Fibroblast of skin of back (primary cell): ENCODE results near the gene ZFAND6. TPM values are rescaled to one million over a fixed set of nuclear protein-coding genes. Genes with fewer than 3 reads are reported as not detected.
A peak's percentile ranks its signal among the peaks of the same experiment; 100 is the strongest.
"Not testable (repeated sequence)": the region's sequence is repeated elsewhere in the genome, so short reads cannot be mapped to it uniquely, and the experiment has no call there.

Experiments used
- DNase-seq: peaks from one replicate; pipeline ENCODE4 v3.0.0-alpha.2; 2013
- polyA plus RNA-seq, 2 experiments: library from polyadenylated mRNA; unstranded; fragments of 120-200 nt; gene quantifications; one replicate each; pipeline ENCODE4 v1.2.1, GENCODE V29; 2013; ENCODE audit not compliant: insufficient read length in 2 of 2

ZFAND6 gene
- polyA plus RNA-seq (2013, experiment 1 of 2; ENCODE audit: insufficient read length), result 75.0 TPM
- polyA plus RNA-seq (2013, experiment 2 of 2; ENCODE audit: insufficient read length), result 74.2 TPM

DNA sequence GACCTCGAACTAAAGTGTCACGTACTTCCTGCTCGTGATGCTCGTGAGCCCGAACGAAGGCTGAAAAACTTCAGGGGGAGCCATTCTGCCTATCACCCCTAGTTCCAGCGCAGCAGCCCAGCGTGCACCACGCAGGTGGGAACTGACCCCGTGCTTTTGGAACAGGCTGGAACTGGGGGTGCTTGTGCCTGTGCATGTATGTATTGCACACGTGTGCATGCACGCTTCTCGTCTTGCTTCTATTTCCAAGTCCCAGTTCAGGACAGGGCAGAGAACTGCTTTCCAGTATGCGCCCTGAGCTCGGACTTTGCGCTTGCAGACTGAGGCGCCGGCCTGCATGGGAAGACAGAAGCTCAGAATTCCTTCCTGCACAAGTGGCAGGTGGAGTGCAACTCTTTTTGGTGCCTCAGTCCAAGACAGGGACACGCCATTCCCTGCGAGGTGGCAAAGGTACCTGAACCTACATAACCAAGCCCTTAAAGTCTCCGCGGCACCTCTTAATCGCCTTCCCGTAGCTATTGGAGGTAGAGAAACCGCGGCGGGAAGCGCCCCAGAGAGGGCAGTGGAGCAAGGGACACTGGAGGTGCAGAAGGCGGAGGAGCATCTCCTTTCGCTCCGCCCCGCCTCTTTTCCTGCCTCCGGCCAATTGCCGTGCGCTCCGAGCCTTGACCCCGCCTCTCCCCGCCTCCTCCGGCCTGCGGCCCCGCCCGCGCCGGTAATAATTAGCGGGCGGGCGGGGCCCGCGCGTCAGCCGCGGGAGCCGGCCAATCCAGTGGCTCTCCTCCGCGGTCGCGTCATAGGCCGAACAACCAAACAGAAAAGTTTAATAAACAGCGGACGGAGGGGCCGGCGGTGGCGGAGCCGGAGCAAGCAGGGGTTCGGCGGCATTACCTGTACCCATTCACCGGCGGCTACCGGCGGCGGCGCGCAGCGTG is at the start of gene ZFAND6:
TSS of gene ZFAND6 (plus strand) at position 826 of the 935 bp plus-strand sequence. CDS start 60,669 bp downstream, outside the sequence.
- DNase-seq, result peak; percentile 96

DNA sequence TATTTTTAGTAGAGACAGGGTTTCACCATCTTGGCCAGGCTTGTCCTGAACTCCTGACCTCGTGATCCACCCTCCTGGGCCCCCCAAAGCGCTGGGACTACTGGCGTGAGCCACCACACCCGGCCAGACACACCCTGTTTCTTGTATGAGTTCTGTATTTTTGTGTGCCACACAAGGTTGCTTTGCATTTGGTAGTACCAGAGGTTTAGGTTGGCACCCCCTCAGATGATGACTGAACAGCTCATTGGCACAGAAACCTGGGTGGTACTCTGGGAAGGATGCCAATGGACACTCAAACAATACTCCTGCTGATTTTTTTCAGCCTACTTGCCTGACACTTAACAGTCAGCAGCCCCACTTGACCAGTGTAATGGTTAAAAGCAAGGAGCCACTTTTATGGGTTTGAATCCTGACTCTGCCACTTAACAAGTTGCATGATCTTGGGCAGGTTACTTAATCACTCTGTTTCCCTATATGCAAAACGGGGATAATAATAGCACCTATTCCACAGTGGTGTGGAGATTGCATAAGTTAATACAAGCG is 49.3 kb upstream of the ZFAND6 start:
- DNase-seq, result peak; percentile 48

DNA sequence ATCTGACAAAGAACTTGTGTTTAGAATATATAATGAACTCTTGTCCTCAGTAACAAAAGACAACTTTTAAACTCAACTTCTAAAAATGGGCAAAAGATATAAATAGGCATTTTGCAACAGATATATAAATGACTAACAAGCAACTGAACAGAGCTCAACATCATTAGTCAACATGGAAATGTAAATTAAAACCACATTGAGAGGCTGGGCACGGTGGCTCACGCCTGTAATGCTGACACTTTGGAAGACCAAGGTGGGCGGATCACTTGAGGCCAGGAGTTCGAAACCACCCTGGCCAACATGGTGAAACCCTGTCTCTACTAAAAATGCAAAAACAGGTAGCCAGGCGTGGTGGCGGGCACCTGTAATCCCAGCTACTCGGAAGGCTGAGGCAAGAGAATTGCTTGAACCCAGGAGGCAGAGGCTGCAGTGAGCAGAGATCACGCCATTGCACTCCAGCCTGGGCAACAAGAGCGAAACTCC is 48.4 kb upstream of the ZFAND6 start:
- DNase-seq, result peak; percentile 83

DNA sequence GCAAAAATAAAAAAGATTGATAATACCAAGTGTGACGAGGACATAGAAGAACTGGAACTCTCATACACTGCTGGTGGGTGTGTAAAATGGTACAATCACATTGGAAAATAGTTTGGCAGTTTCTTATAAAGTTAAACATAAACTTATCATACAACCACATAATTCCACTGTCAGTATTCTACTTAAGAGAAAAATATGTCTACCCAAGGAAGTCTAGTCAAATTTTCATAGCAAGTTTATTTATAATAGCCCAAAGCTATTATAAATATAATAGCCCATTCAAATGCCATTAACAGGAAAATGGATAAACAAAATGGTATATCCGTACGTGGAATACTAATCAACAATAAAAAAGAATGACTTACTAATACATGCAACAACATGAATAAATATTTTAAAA is 47.9 kb upstream of the ZFAND6 start:
- DNase-seq, result no peak

GRCh38 chr15:80012060-80012726 is 47.3 kb upstream of the ZFAND6 start:
- no peak for DNase-seq

DNA sequence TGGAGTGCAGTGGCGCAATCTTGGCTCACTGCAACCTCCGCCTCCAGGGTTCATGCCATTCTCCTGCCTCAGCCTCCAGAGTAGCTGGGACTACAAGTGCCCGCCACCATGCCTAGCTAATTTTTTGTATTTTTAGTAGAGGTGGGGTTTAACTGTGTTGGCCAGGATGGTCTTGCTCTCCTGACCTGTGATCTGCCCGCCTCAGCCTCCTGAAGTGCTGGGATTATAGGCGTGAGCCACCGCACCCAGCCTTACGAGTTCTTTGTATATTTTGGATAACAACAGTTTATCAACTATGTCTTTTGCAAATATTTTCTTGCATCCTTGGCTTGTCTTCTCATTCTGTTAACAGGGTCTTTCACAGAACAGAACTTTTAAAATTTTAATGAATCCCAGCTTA is 45.3 kb upstream of the ZFAND6 start:
- not testable (repeated sequence) for DNase-seq

- no peak for DNase-seq
These were observed 44.3 kb upstream of the ZFAND6 start for GRCh38 chr15:80015156-80015555.

DNA sequence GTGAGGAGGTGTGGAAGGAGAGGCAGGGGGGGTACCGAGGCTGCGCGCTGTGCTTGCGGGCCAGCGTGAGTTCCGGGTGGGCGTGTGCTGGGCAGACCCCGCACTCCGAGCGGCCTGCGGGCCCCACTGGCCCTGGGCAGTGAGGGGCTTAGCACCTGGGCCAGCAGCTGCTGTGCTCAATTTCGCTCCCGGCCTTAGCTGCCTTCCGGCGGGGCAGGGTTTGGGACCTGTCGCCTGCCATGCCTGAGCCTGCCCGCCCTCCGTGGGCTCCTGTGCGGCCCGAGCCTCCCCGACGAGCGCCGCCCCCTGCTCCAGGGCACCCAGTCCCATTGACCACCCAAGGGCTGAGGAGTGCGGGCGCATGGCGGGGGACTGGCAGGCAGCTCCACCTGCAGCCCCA is 43.0 kb upstream of the ZFAND6 start:
- DNase-seq, result not testable (repeated sequence)

- not testable (repeated sequence) for DNase-seq
These were observed 42.3 kb upstream of the ZFAND6 start for GRCh38 chr15:80017139-80017538.

- DNase-seq, result no peak
These were observed 40.2 kb upstream of the ZFAND6 start for GRCh38 chr15:80019168-80019745.

DNA sequence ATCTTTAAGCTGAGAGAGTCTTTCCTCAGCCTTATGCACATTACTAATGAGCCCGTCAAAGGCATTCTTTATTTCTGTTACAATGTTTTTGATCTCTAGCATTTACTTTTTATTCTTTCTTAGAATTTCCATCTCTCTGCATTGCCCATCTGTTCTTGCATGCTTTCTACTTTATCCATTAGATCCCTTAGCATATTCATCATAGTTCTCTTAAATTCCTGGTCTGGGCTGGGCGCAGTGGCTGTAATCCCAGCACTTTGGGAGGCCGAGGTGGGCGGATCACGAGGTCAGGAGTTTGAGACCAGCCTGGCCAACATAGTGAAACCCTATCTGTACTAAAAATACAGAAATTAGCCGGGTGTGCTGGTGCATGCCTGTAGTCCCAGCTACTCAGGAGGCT is 39.3 kb upstream of the ZFAND6 start:
- DNase-seq, result not testable (repeated sequence)

GRCh38 chr15:80020731-80021130 is 38.7 kb upstream of the ZFAND6 start:
- no peak for DNase-seq

DNA sequence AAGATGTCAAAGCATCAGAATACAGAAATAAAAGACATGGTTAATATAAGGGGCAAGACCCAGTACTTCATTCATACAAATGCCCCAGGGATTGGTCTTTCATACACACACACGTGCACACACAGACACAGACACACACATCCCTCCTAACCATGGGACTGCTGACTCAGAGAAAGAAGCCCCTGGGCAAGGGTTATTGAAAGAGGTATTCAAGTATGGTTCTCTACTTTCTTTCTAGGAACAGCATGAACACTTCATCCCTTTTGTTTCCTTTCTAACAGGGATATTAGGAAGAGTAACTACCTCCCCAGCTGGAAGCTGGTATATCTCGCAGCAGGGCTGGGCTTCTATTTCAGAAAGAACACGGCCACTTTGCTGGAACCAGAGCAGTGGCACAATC is 33.2 kb upstream of the ZFAND6 start:
- DNase-seq, result no peak

- DNase-seq, result no peak
These were observed 32.7 kb upstream of the ZFAND6 start for GRCh38 chr15:80026754-80027153.

DNA sequence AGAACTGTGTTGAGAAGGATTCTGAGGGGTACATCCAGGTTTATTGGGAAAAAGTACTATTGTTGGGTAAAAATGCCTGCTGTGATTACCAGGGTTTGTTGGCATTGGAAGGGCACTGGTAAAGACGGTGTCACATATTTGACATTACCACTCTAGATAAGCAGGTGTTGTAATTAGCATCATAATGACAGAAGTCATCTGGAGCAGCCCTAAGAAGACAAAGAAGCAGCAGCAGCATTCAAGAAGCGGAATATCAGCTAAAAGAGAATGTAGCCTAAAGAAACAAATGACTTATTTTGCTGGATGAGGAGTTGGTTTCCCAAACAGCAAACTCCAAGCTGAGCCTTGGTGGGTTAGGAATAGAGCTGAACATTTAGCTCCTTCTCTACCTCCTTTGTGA is 30.5 kb upstream of the ZFAND6 start:
- no peak for DNase-seq

DNA sequence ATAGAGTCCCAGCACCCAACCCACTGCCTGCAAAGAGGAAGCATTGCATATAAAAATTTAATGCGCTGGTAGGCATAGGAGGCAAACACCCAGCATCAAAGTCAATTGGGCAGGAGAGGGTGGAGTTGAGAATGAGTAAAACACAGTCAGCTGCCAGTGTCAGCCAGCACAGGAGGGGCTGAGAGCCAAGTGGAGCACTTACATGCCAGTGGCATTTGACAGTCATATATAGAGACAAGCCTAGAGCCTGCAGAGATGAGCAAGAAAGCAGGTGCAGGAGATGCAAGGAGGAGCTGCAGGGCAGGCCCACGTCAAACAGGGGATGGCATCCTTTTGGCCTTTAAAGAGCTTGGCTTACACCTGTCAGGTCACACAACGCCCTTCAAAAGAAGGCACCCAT is 27.6 kb upstream of the ZFAND6 start:
- no peak for DNase-seq

- DNase-seq, result no peak
These were observed 24.8 kb upstream of the ZFAND6 start for GRCh38 chr15:80034629-80035028.

GRCh38 chr15:80036071-80036470 is 23.4 kb upstream of the ZFAND6 start:
- DNase-seq, result no peak

- DNase-seq, result no peak
These were observed 17.8 kb upstream of the ZFAND6 start for GRCh38 chr15:80041494-80042253.

DNA sequence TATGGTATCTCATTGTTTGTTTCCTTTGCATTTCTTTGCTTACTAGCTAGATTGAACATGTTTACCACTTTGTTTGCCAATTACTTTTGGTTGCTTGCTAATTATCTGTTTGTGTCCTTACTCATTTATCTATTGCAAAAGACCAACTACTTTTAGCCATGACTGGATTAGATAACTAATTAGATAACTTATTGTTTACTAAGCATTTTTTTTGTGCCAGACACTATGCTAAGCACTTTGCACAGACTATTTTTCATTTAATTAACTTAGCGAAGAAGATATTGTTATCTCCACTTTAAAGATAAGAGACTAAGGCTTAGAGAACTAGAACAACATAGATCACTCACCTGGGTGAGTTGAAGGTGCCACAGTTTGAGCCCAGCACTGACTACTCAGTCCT is 16.9 kb upstream of the ZFAND6 start:
- DNase-seq, result no peak

GRCh38 chr15:80045219-80045618 is 14.3 kb upstream of the ZFAND6 start:
- DNase-seq, result not testable (repeated sequence)

DNA sequence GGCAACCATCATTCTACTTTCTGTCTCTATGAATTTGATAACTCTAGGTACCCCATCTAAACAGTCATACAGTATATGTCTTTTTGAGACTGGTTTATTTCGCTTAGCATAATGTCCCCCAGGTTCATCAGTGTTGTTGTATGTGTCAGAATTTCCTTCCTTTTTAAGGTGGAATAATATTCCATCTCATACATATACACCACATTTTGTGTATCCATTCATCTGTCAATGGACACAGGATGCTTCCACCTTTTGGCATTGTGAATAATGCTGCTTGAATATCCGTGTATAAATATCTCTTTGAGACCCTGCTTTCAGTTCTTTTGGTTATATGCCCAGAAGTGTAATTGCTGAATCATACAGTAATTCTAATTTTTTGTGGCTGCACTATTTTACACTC is 10.4 kb upstream of the ZFAND6 start:
- no peak for DNase-seq
